Loucy (cell line): ENCODE measurements around the gene ETHE1.

Experiments
- H2AFZ ChIP-seq: fragments of 200-600 bp; sonication (generic); 2 replicates; pipeline ENCODE4 v1.6.0; 2016; ENCODE audit warnings: antibody characterized with exemption, mild to moderate bottlenecking, low read length, moderate library complexity
- H3F3A ChIP-seq: fragments of 200-600 bp; 2 replicates; pipeline ENCODE4 v1.6.0; 2016; ENCODE audit warnings: antibody characterized with exemption, low read depth, mild to moderate bottlenecking
- H3K27me3 ChIP-seq: fragments of 200-600 bp; sonication (generic); 2 replicates; pipeline ENCODE4 v1.6.1; 2014; ENCODE audit warnings: low read length, mild to moderate bottlenecking; ENCODE audit not compliant: insufficient read depth, poor library complexity, severe bottlenecking
- H3K36me3 ChIP-seq: fragments of 200-600 bp; sonication (generic); 2 replicates; pipeline ENCODE4 v1.6.1; 2016; ENCODE audit warnings: low read length; ENCODE audit not compliant: insufficient read depth
- H3K4me1 ChIP-seq: fragments of 200-600 bp; sonication (generic); 2 replicates; pipeline ENCODE4 v1.5.1; 2014; ENCODE audit warnings: low read length, mild to moderate bottlenecking; ENCODE audit not compliant: insufficient read depth, poor library complexity, severe bottlenecking
- H3K4me2 ChIP-seq: fragments of 200-600 bp; sonication (generic); 2 replicates; pipeline ENCODE4 v1.6.0; 2014; ENCODE audit warnings: antibody characterized with exemption, low read length, low read depth, mild to moderate bottlenecking; ENCODE audit not compliant: poor library complexity, severe bottlenecking
- H3K4me3 ChIP-seq: fragments of 200-600 bp; sonication (generic); 2 replicates; pipeline ENCODE4 v1.5.1; 2014; ENCODE audit warnings: low read length, mild to moderate bottlenecking, mixed read lengths; ENCODE audit not compliant: poor library complexity, severe bottlenecking
- H3K79me2 ChIP-seq: fragments of 200-600 bp; sonication (generic); 2 replicates; pipeline ENCODE4 v1.6.1; 2014; ENCODE audit warnings: low read length; ENCODE audit not compliant: insufficient read depth
- H3K9ac ChIP-seq: fragments of 200-600 bp; sonication (generic); 2 replicates; pipeline ENCODE4 v1.6.0; 2014; ENCODE audit warnings: mild to moderate bottlenecking, low read depth, low read length, moderate library complexity; ENCODE audit not compliant: poor library complexity, severe bottlenecking
- H3K9me2 ChIP-seq: fragments of 200-600 bp; sonication (generic); replicated peaks from 2 replicates; pipeline ENCODE4 v1.6.1; 2016; ENCODE audit warnings: low read depth, low read length, mixed read lengths
- H3K9me3 ChIP-seq: fragments of 200-600 bp; sonication (generic); 2 replicates; pipeline ENCODE4 v1.6.1; 2014; ENCODE audit warnings: mild to moderate bottlenecking, antibody characterized with exemption, low read length, low read depth; ENCODE audit not compliant: insufficient read depth
- H4K20me1 ChIP-seq: fragments of 200-600 bp; sonication (generic); 2 replicates; pipeline ENCODE4 v1.6.0; 2014; ENCODE audit warnings: antibody characterized with exemption, low read length, mild to moderate bottlenecking; ENCODE audit not compliant: insufficient read depth, poor library complexity, severe bottlenecking
- CTCF ChIP-seq: fragments of 200-600 bp; sonication (generic); conservative IDR thresholded peaks from 2 replicates; pipeline ENCODE4 v1.5.1; 2014; ENCODE audit warnings: mild to moderate bottlenecking, antibody characterized with exemption, low read length
- EZH2phosphoT487 ChIP-seq: fragments of 200-600 bp; IDR thresholded peaks from 2 replicates; pipeline ENCODE4 v1.6.1; 2018; ENCODE audit warnings: antibody characterized with exemption, mild to moderate bottlenecking, moderate library complexity, borderline replicate concordance

The ETHE1 gene

DNA sequence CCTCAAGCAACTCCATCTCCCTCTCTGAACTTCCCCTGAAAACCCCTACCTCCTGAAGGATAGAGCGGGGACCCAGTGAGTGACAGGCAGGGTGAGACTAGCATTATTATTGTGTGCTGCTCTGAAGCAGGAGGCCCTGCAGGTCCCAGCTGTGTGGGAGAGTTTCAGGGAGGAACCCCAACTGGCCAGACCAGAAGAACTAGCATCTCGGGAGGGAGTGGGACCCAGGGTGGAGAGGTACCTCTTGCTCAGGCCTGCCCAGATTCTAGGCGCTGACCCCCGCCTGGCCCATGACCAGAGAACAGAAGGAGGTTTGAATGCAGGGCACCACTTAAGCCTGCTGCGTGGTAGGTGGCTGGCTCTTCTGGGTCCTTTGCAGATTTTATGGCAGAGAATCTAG lies 55.9 kb downstream of the ETHE1 start:
- no peaks in the 10 kb centered on the region for H3K9me3 ChIP-seq
- no peaks in the 10 kb centered on the region for H3K36me3 ChIP-seq
- H3K9ac ChIP-seq = no peak overlapping the region
- no peaks in the 10 kb centered on the region for H3K79me2 ChIP-seq
- no peak overlapping the region for H3K4me2 ChIP-seq
- H3K27me3 ChIP-seq = no peaks in the 10 kb centered on the region
- no peaks in the 10 kb centered on the region for H4K20me1 ChIP-seq
- TF ChIP-seq EZH2phosphoT487 = no peak
- TF ChIP-seq CTCF = no peak
- no peaks in the 10 kb centered on the region for H3F3A ChIP-seq
- H3K4me3 ChIP-seq = no peak overlapping the region
- no peak overlapping the region for H2AFZ ChIP-seq
- H3K4me1 ChIP-seq = peaks cover 8% of the 10 kb centered on the region
- no peaks in the 10 kb centered on the region for H3K9me2 ChIP-seq

DNA sequence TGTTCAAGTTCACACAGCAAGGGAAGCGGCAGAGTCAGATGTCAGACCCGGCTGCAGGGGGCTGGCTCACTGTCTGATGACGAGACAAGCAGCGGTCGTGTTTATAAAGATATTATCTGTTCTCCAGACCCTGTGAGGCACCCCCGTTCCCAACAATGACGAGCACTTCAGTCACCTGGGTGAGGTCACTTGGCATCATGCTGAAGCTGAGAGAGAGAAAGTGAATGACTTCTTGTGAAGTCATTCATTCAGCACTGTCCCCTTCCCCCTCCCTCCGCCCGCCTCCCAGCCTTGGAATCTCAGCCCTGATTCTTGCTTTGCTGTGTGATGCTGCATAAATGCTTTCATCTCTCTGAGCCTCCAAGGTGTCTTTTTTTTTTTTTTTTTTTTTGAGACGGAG lies 56.7 kb downstream of the ETHE1 start:
- H3K9me3 ChIP-seq = no peaks in the 10 kb centered on the region
- no peak overlapping the region for H3K9ac ChIP-seq
- H3K27me3 ChIP-seq = no peaks in the 10 kb centered on the region
- no peaks in the 10 kb centered on the region for H4K20me1 ChIP-seq
- H3K9me2 ChIP-seq = no peaks in the 10 kb centered on the region
- no peak overlapping the region for H2AFZ ChIP-seq
- no peak overlapping the region for H3K4me3 ChIP-seq
- peaks cover 8% of the 10 kb centered on the region for H3K4me1 ChIP-seq
- H3F3A ChIP-seq = no peaks in the 10 kb centered on the region
- H3K4me2 ChIP-seq = no peak overlapping the region
- TF ChIP-seq CTCF (no peak), EZH2phosphoT487 (no peak)
- H3K79me2 ChIP-seq = no peaks in the 10 kb centered on the region
- H3K36me3 ChIP-seq = no peaks in the 10 kb centered on the region

DNA sequence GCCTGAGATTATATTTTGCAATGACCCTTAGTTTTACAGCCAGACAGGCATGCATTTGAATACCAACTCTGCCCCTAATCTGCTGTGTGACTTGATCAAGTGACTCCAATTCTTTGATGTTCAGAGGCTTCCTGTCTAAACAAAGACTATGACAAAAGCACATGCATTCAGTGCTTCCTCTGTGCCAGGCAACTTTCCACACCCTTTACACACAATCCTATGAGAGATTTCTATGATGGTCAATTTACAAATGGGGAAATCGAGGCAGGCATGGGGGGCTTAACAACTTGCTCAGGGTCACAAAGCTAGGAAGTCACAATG lies 57.9 kb downstream of the ETHE1 start:
- Histone ChIP-seq H3K4me1 (peaks cover 8% of the 10 kb centered on the region), H3K9ac (no peak overlapping the region), H3K4me3 (no peak overlapping the region), H3K27me3 (no peaks in the 10 kb centered on the region), H3F3A (no peaks in the 10 kb centered on the region), H3K79me2 (no peaks in the 10 kb centered on the region), H3K4me2 (no peak overlapping the region), H3K9me2 (no peaks in the 10 kb centered on the region), H3K9me3 (no peaks in the 10 kb centered on the region), H2AFZ (peak overlapping the region; percentile 73), H3K36me3 (no peaks in the 10 kb centered on the region), H4K20me1 (no peaks in the 10 kb centered on the region)
- TF ChIP-seq CTCF (no peak), EZH2phosphoT487 (no peak)
